HUES48 (cell line): ENCODE data around the gene UTY.

Experiments
- H3K27ac ChIP-seq: one replicate; pipeline ENCODE4 v1.7.0; 2013; ENCODE audit warnings: low read depth, low read length, inconsistent platforms
- H3K27me3 ChIP-seq: 2 replicates; pipeline ENCODE4 v1.6.1; 2013; ENCODE audit warnings: mild to moderate bottlenecking, low read length; ENCODE audit not compliant: control insufficient read depth, insufficient read depth
- H3K36me3 ChIP-seq: 2 replicates; pipeline ENCODE4 v1.6.1; 2013; ENCODE audit warnings: low read length; ENCODE audit not compliant: control insufficient read depth, insufficient read depth
- H3K4me1 ChIP-seq: 2 replicates; pipeline ENCODE4 v1.6.1; 2013; ENCODE audit warnings: mild to moderate bottlenecking, low read length; ENCODE audit not compliant: control insufficient read depth, insufficient read depth
- H3K4me3 ChIP-seq: 2 replicates; pipeline ENCODE4 v1.5.1; 2013; ENCODE audit warnings: mild to moderate bottlenecking, low read depth, low read length
- H3K9ac ChIP-seq: 2 replicates; pipeline ENCODE4 v1.6.1; 2013; ENCODE audit warnings: mild to moderate bottlenecking, low read depth, low read length, moderate library complexity
- H3K9me3 ChIP-seq: 2 replicates; pipeline ENCODE4 v1.6.1; 2013; ENCODE audit warnings: low read length; ENCODE audit not compliant: control insufficient read depth, insufficient read depth

Gene UTY

DNA sequence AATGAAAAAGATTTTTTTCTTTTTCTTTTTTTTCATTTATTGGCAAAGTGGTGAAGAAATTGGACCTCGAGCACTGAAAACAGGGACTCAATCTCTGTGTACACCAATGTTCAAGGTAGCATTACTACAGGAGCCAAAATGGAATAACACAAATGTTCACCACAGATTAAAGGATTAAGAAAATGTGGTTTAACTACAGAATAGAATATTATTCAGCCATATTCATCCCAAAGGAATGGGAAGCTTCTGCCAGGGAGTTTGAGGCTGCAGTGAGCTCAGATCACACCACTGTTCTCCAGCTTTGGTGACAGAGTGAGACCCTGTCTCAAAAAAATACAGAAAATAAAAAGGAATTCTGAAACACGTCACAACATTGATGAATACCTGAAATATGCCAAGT is 81.0 kb downstream of the UTY start:
- no peak overlapping the region for H3K27ac ChIP-seq
- no peak overlapping the region for H3K4me3 ChIP-seq
- H3K27me3 ChIP-seq, result no peaks in the 10 kb centered on the region
- no peaks in the 10 kb centered on the region for H3K4me1 ChIP-seq
- H3K9me3 ChIP-seq, result no peaks in the 10 kb centered on the region
- no peaks in the 10 kb centered on the region for H3K36me3 ChIP-seq
- no peak overlapping the region for H3K9ac ChIP-seq

DNA sequence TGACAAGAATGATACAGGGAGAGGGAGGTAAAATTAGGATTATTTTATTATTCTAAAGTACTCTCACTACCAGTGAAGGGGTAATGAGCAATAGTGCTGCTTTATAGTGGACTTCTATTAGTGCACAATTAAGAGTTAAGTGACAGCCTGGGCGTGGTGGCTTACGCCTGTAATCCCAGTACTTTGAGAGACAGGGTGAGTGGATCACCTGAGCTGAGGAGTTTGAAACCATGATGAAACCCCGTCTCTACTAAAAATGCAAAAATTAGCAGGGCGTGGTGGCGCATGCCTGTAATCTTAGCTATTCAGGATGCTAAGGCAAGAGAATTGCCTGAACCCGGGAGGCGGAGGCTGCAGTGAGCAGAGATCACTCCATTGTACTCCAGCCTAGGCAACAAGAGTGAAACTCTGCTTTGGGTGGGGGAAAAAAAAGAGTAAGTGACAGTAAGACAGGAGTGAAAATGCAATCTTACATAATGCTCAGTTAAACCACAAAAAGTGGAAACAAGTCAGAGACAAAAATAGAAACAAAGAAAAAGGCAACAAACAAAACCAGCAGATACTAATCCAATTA is 98.6 kb downstream of the UTY start:
- Histone ChIP-seq H3K9ac (no peak overlapping the region), H3K4me3 (no peak overlapping the region), H3K27ac (no peak overlapping the region), H3K9me3 (no peaks in the 10 kb centered on the region), H3K27me3 (no peaks in the 10 kb centered on the region), H3K36me3 (no peaks in the 10 kb centered on the region), H3K4me1 (no peaks in the 10 kb centered on the region)

DNA sequence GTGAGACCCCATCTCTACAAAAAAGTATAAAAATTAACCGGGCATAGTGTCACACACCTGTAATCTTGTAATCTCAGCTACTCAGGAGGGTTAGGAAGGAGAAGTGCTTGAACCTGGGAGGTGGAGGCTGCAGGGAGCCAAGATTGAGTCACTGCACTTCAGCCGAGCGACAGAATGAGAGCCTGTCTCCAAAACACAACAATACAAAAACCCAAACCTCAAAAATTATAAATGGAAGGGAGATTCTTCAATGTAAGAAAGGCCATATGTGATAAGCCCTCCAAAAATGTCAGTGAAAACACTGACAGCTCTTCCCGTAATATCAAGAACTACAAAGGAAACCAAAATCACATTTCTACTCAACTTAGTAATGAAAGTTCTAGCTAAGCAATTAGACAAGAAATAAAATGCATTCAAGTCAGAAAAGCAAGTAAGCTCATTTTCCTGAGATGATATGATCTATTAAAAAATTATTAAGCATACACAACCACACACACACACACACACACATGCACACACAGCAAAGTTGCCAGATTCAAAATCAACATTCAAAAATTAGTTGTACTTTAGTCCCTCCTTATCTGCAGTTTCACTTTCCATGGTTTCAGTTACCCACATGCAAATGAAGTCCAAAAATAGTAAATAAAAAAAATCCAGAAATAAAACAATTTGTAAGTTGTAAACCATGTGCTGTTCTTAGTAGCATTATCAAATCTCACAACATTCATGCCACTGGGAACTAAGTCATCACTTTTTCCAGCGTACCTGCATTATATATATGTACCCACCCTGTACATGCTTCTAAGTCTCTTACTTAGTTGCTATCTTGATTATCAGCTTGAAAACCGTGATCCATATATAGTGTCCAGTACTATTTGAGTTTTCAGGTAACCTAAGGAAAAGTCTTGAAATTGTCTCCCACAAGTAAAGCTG is 108.7 kb downstream of the UTY start:
- H3K4me3 ChIP-seq, result no peak overlapping the region
- H3K27me3 ChIP-seq, result no peaks in the 10 kb centered on the region
- no peaks in the 10 kb centered on the region for H3K4me1 ChIP-seq
- no peak overlapping the region for H3K9ac ChIP-seq
- H3K9me3 ChIP-seq, result no peaks in the 10 kb centered on the region
- no peak overlapping the region for H3K27ac ChIP-seq
- H3K36me3 ChIP-seq, result no peaks in the 10 kb centered on the region

DNA sequence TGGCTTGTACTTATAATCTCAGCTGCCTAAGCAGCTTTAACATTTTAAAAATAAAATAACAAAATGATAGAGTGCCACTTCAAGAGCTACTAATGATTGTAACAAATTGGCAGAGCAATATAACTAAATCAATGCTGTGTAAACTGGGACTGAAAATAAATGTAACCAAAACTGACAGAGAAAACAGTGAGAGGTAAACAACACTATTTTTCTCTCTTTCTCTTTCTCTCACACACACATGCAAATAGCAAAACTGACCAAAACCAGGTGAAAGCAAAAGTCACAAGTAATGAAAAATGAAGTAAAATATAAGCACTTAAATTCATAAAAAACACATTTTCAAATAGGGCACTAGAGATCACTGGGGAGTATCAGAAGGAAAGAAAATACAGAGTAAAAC is 109.6 kb downstream of the UTY start:
- H3K9ac ChIP-seq, result no peak overlapping the region
- H3K9me3 ChIP-seq, result no peaks in the 10 kb centered on the region
- no peaks in the 10 kb centered on the region for H3K4me1 ChIP-seq
- H3K27ac ChIP-seq, result no peak overlapping the region
- H3K27me3 ChIP-seq, result no peaks in the 10 kb centered on the region
- H3K36me3 ChIP-seq, result no peaks in the 10 kb centered on the region
- H3K4me3 ChIP-seq, result no peak overlapping the region

GRCh38 chrY:13368513-13368845 is 111.4 kb downstream of the UTY start:
- no peak overlapping the region for H3K27ac ChIP-seq
- no peaks in the 10 kb centered on the region for H3K27me3 ChIP-seq
- H3K9me3 ChIP-seq, result no peaks in the 10 kb centered on the region
- no peak overlapping the region for H3K4me3 ChIP-seq
- no peaks in the 10 kb centered on the region for H3K36me3 ChIP-seq
- no peaks in the 10 kb centered on the region for H3K4me1 ChIP-seq
- H3K9ac ChIP-seq, result no peak overlapping the region

DNA sequence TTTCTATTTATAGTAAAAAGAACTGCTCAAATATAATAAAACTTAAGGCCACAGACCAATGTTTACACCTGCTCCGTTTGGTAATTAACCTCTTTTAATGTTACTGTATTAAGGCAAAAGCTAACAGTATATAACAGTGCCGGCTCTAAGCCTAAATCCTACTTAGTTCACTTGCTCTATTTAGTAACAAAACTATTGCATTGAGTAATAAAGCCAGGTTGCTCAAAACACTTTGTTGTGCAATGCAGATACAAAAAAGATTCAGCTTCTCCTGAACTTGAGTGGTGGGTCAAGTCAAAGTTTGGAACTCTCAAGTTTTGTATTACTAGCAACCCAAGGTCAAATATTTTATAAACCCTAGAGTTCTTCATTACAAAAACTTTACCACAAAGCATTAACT is 116.2 kb downstream of the UTY start:
- Histone ChIP-seq H3K36me3 (no peaks in the 10 kb centered on the region), H3K9me3 (no peaks in the 10 kb centered on the region), H3K9ac (no peak overlapping the region), H3K27me3 (no peaks in the 10 kb centered on the region), H3K27ac (no peak overlapping the region), H3K4me1 (no peaks in the 10 kb centered on the region), H3K4me3 (no peak overlapping the region)

GRCh38 chrY:13362662-13363061 is 117.2 kb downstream of the UTY start:
- Histone ChIP-seq H3K9ac (no peak overlapping the region), H3K27ac (no peak overlapping the region), H3K4me1 (no peaks in the 10 kb centered on the region), H3K36me3 (no peaks in the 10 kb centered on the region), H3K9me3 (no peaks in the 10 kb centered on the region), H3K4me3 (no peak overlapping the region), H3K27me3 (no peaks in the 10 kb centered on the region)

GRCh38 chrY:13361656-13362636 is 117.9 kb downstream of the UTY start:
- Histone ChIP-seq H3K36me3 (no peaks in the 10 kb centered on the region), H3K27me3 (no peaks in the 10 kb centered on the region), H3K9ac (no peak overlapping the region), H3K9me3 (no peaks in the 10 kb centered on the region), H3K27ac (no peak overlapping the region), H3K4me3 (no peak overlapping the region), H3K4me1 (no peaks in the 10 kb centered on the region)

GRCh38 chrY:13351443-13351842 is 128.4 kb downstream of the UTY start:
- Histone ChIP-seq H3K36me3 (no peaks in the 10 kb centered on the region), H3K4me3 (no peak overlapping the region), H3K27me3 (no peaks in the 10 kb centered on the region), H3K9me3 (no peaks in the 10 kb centered on the region), H3K27ac (no peak overlapping the region), H3K4me1 (no peaks in the 10 kb centered on the region), H3K9ac (no peak overlapping the region)

- no peaks in the 10 kb centered on the region for H3K36me3 ChIP-seq
- no peaks in the 10 kb centered on the region for H3K9me3 ChIP-seq
- no peaks in the 10 kb centered on the region for H3K4me1 ChIP-seq
- H3K27me3 ChIP-seq, result no peaks in the 10 kb centered on the region
- H3K4me3 ChIP-seq, result no peak overlapping the region
- no peak overlapping the region for H3K27ac ChIP-seq
- no peak overlapping the region for H3K9ac ChIP-seq
Measured at GRCh38 chrY:13347106-13347505, 132.7 kb downstream of the UTY start.

DNA sequence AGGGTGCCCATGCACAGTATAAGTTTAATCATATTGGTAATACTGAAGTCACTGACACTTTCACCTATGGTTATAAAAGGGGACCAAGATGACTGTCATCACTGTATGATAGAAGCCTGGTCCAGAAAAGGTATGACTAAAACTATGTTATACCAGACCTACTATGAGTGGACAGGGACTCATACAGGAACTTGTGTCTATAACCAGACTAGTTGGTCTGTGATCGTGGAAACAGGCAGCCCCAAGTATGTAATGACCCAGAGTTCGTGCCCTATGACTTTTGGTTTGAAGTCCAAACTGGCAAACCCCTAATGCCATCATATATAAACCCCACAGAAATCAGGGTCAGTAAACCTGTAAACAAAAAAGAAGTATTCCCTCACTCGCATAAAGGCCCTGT is 134.3 kb downstream of the UTY start:
- Histone ChIP-seq H3K4me3 (no peak overlapping the region), H3K27ac (no peak overlapping the region), H3K36me3 (no peaks in the 10 kb centered on the region), H3K4me1 (no peaks in the 10 kb centered on the region), H3K9ac (no peak overlapping the region), H3K9me3 (no peaks in the 10 kb centered on the region), H3K27me3 (no peaks in the 10 kb centered on the region)
